Measurements from ENCODE around the gene RASA3.

DNA sequence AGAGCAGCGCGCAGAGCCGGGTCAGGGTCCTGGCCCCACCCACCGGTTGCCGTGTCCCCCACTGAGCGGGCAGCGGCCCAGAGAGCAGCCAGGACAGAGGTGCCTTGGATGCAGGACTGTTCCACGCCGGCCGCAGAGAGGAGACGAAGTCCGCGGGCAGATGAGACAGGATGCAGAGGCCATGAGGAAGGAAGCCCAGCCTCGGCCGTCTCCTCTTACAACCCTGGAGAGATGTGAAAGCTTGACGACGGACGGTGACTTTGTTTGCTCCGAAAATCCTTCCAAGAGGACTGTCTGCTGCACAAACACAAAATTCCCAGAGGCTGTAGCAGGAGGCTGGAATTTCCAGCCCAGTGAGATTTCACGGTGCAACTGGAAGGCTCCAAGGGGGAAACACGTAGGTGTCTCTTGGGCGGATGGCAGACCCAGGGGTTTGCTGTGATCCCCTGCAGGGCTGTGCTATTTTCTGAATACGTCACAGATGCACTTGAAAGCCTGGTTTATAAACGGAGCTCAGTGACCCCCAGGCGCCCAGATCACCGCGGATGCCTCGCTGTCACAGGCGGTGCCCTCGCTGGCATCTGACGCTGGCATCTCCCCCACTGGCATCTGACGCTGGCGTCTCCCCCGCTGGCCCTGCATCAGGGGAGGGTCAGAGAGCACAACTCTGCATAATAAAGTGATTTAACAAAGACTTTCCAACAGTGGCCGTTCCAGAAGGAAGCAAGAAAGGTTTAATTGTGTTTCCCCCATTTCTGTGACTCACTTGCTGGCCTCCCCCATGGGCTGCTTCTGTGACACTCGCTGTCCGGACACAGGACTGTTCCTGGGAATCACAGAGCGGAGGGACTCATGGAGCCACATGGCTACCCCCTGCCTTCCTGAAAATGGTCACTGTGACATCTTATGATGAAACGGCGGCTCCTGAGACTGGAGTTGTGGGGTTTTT, 96.6 kb downstream of the RASA3 start:
- TF ChIP-seq CTCF (IDR thresholded peaks at IDR 0.05) (no peak), POLR2A (IDR thresholded peaks at IDR 0.05; ENCODE audit: low read depth) (no peak)

Measured in esophagus muscularis mucosa (tissue), 3 donors.